Measurements from ENCODE around the gene NRP1. TPM values are rescaled to one million over a fixed set of nuclear protein-coding genes. Genes with fewer than 3 reads are reported as not detected.

Gene NRP1
- total RNA-seq, 2 donors from 2014 or later: 23.0 to 37.1 TPM

- TF ChIP-seq, protein P1, sequence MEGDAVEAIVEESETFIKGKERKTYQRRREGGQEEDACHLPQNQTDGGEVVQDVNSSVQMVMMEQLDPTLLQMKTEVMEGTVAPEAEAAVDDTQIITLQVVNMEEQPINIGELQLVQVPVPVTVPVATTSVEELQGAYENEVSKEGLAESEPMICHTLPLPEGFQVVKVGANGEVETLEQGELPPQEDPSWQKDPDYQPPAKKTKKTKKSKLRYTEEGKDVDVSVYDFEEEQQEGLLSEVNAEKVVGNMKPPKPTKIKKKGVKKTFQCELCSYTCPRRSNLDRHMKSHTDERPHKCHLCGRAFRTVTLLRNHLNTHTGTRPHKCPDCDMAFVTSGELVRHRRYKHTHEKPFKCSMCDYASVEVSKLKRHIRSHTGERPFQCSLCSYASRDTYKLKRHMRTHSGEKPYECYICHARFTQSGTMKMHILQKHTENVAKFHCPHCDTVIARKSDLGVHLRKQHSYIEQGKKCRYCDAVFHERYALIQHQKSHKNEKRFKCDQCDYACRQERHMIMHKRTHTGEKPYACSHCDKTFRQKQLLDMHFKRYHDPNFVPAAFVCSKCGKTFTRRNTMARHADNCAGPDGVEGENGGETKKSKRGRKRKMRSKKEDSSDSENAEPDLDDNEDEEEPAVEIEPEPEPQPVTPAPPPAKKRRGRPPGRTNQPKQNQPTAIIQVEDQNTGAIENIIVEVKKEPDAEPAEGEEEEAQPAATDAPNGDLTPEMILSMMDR (IDR thresholded peaks at IDR 0.05): no peak
- TF ChIP-seq POLR2A (IDR thresholded peaks at IDR 0.05): no peak
- TF ChIP-seq POLR2AphosphoS5 (IDR thresholded peaks at IDR 0.05): no peak
- no peaks in the 10 kb centered on the region for H3K9me3 ChIP-seq
- H3K27ac ChIP-seq: no peak overlapping the region
- no peaks in the 10 kb centered on the region for H3K36me3 ChIP-seq
- no peak overlapping the region for H3K4me3 ChIP-seq
- 78% methylated on average over 2 of the region's 2 CpGs for WGBS
- intact Hi-C loops (cut with DNase I): no loop called here
- no peaks in the 10 kb centered on the region for H3K27me3 ChIP-seq (replicated peaks; ENCODE audit: insufficient read depth)
- H3K4me1 ChIP-seq (replicated peaks): no peaks in the 10 kb centered on the region
- DNase-seq (ENCODE audit: low spot score): no peak
These were observed 90.0 kb downstream of the NRP1 start for GRCh38 chr10:33244354-33244967.

GRCh38 chr10:33243703-33244102, 90.8 kb downstream of the NRP1 start:
- Histone ChIP-seq H3K27ac (no peak overlapping the region), H3K27me3 (replicated peaks; ENCODE audit: insufficient read depth) (no peaks in the 10 kb centered on the region), H3K36me3 (no peaks in the 10 kb centered on the region), H3K4me1 (replicated peaks) (no peaks in the 10 kb centered on the region), H3K9me3 (no peaks in the 10 kb centered on the region), H3K4me3 (no peak overlapping the region)
- TF ChIP-seq POLR2A (IDR thresholded peaks at IDR 0.05) (no peak), POLR2AphosphoS5 (IDR thresholded peaks at IDR 0.05) (no peak)
- TF ChIP-seq, protein P1 (IDR thresholded peaks at IDR 0.05): no peak
- DNase-seq (ENCODE audit: low spot score): no peak
- 98% methylated on average over 2 of the region's 2 CpGs for WGBS
- intact Hi-C loops (cut with DNase I): no loop called here

- no peaks in the 10 kb centered on the region for H3K36me3 ChIP-seq
- no peaks in the 10 kb centered on the region for H3K9me3 ChIP-seq
- intact Hi-C loops (cut with DNase I): no loop called here
- H3K27me3 ChIP-seq (replicated peaks; ENCODE audit: insufficient read depth): no peaks in the 10 kb centered on the region
- no peak for DNase-seq (ENCODE audit: low spot score)
- H3K4me1 ChIP-seq (replicated peaks): no peaks in the 10 kb centered on the region
- TF ChIP-seq, protein P1 (IDR thresholded peaks at IDR 0.05): no peak
- no peak for TF ChIP-seq POLR2AphosphoS5 (IDR thresholded peaks at IDR 0.05)
- no peak for TF ChIP-seq POLR2A (IDR thresholded peaks at IDR 0.05)
- no peak overlapping the region for H3K27ac ChIP-seq
- no peak overlapping the region for H3K4me3 ChIP-seq
- 92% methylated on average over 5 of the region's 5 CpGs for WGBS
These were observed 91.5 kb downstream of the NRP1 start for GRCh38 chr10:33242931-33243330.

DNA sequence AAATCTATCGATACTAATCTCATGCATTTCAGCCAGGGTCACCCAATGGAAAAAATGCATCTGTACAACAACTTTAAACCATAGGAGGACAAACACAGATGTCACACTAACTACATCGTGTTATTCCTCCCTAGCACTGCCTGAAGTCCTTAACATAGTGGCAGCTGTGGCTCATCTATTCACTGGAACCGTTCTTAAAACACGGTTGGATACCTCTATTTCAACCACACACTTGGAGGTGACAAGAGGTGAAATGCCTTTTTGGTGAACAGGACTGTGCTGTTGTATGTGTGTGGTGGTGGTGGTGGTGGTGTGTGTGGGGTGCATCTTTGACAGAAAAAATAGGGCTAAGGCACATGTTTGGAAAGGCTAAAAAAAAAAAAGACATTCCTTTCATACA, 93.1 kb downstream of the NRP1 start:
- no peaks in the 10 kb centered on the region for H3K36me3 ChIP-seq
- H3K27ac ChIP-seq: no peak overlapping the region
- H3K4me1 ChIP-seq (replicated peaks): no peaks in the 10 kb centered on the region
- 76% methylated on average over 4 of the region's 4 CpGs for WGBS
- H3K27me3 ChIP-seq (replicated peaks; ENCODE audit: insufficient read depth): no peaks in the 10 kb centered on the region
- DNase-seq (ENCODE audit: low spot score): no peak
- intact Hi-C loops (cut with DNase I): no loop called here
- no peak overlapping the region for H3K4me3 ChIP-seq
- TF ChIP-seq, protein P1 (IDR thresholded peaks at IDR 0.05): no peak
- no peak for TF ChIP-seq POLR2AphosphoS5 (IDR thresholded peaks at IDR 0.05)
- no peak for TF ChIP-seq POLR2A (IDR thresholded peaks at IDR 0.05)
- no peaks in the 10 kb centered on the region for H3K9me3 ChIP-seq

DNA sequence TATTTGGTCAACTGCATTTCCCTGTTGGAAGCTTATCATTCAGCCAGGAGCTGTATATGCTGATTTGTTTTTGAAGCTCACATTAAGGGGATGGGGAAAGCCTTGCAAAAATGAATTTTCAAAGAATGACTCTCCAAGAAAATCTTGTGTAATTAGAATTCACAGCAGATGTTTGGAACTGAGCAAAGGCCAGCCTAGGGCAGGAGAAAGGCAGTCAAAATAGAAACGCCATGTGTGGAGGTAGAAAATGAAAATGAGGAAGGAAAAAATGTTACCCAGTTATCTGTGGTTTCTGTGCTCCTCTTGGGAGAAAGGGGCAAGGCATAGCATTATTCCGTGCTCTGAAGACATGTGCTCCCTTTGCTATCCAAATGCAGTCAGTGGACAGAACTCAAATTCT, 93.5 kb downstream of the NRP1 start:
- H3K4me1 ChIP-seq (replicated peaks): no peaks in the 10 kb centered on the region
- no peaks in the 10 kb centered on the region for H3K36me3 ChIP-seq
- WGBS: 84% methylated on average over 2 of the region's 2 CpGs
- no peaks in the 10 kb centered on the region for H3K27me3 ChIP-seq (replicated peaks; ENCODE audit: insufficient read depth)
- intact Hi-C loops (cut with DNase I): no loop called here
- no peak overlapping the region for H3K4me3 ChIP-seq
- no peaks in the 10 kb centered on the region for H3K9me3 ChIP-seq
- TF ChIP-seq, protein P1 (IDR thresholded peaks at IDR 0.05): no peak
- no peak for TF ChIP-seq POLR2AphosphoS5 (IDR thresholded peaks at IDR 0.05)
- no peak for TF ChIP-seq POLR2A (IDR thresholded peaks at IDR 0.05)
- DNase-seq (ENCODE audit: low spot score): no peak
- no peak overlapping the region for H3K27ac ChIP-seq
